Nephron (organoid): ENCODE measurements around the gene CAMK1G.

ENCODE experiments used
- H3K27ac Mint-ChIP-seq, 3 experiments: 2 replicates each; pipeline ENCODE4 v1.8.0; 2020; ENCODE audit warnings: mixed read lengths in 3 of 3, mild to moderate bottlenecking in 2 of 3, moderate library complexity in 1 of 3
- H3K27me3 Mint-ChIP-seq: 2 replicates; pipeline ENCODE4 v1.8.0; 2021; ENCODE audit warnings: low read depth, mild to moderate bottlenecking, moderate library complexity, mixed read lengths
- H3K36me3 Mint-ChIP-seq: 2 replicates; pipeline ENCODE4 v1.8.0; 2020; ENCODE audit warnings: low read depth, mixed read lengths
- H3K4me1 Mint-ChIP-seq: 2 replicates; pipeline ENCODE4 v1.8.0; 2020; ENCODE audit warnings: mixed read lengths
- H3K4me3 Mint-ChIP-seq, 3 experiments: 2 replicates each; pipeline ENCODE4 v1.8.0; 2020; ENCODE audit warnings: mild to moderate bottlenecking in 3 of 3, mixed read lengths in 3 of 3, moderate library complexity in 2 of 3
- H3K9me3 Mint-ChIP-seq: 2 replicates; pipeline ENCODE4 v1.8.0; 2020; ENCODE audit warnings: mixed read lengths
- TF ChIP-seq, protein P1 (sequence below), 3 experiments: fragments of 200-600 bp; sonication (generic); IDR thresholded peaks; one replicate each; pipeline ENCODE4 v1.5.0; 2021; ENCODE audit warnings: antibody characterized with exemption in 3 of 3; ENCODE audit not compliant: unreplicated experiment in 3 of 3

Gene CAMK1G

DNA sequence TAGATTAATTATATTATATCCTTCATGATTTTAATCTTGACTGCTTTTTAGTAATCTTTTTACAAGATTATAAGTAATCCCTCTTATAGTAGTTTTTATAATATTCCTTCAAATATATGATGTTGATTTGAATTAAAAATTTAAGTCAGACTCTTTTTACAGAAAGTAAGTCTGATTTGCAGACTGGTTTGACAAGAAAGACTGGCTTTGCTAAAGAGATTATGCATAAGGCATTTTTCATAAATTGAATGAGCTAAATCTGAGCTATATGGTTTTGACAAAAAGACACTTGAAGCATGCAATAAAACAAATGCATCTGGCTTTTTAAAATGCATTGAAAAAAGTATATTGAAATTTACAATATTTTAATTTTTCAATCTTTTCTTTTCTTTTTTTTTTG is 26.3 kb upstream of the CAMK1G start:
- Mint-ChIP-seq H3K4me3 (no peak overlapping the region), H3K27ac (no peak overlapping the region), H3K4me1 (peaks cover 13% of the 10 kb centered on the region), H3K36me3 (no peaks in the 10 kb centered on the region), H3K27me3 (peaks cover 14% of the 10 kb centered on the region), H3K9me3 (no peaks in the 10 kb centered on the region)
- TF ChIP-seq, protein P1, sequence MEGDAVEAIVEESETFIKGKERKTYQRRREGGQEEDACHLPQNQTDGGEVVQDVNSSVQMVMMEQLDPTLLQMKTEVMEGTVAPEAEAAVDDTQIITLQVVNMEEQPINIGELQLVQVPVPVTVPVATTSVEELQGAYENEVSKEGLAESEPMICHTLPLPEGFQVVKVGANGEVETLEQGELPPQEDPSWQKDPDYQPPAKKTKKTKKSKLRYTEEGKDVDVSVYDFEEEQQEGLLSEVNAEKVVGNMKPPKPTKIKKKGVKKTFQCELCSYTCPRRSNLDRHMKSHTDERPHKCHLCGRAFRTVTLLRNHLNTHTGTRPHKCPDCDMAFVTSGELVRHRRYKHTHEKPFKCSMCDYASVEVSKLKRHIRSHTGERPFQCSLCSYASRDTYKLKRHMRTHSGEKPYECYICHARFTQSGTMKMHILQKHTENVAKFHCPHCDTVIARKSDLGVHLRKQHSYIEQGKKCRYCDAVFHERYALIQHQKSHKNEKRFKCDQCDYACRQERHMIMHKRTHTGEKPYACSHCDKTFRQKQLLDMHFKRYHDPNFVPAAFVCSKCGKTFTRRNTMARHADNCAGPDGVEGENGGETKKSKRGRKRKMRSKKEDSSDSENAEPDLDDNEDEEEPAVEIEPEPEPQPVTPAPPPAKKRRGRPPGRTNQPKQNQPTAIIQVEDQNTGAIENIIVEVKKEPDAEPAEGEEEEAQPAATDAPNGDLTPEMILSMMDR (IDR thresholded peaks at IDR 0.05; ENCODE audit: unreplicated experiment in 3 of 3): no peak

DNA sequence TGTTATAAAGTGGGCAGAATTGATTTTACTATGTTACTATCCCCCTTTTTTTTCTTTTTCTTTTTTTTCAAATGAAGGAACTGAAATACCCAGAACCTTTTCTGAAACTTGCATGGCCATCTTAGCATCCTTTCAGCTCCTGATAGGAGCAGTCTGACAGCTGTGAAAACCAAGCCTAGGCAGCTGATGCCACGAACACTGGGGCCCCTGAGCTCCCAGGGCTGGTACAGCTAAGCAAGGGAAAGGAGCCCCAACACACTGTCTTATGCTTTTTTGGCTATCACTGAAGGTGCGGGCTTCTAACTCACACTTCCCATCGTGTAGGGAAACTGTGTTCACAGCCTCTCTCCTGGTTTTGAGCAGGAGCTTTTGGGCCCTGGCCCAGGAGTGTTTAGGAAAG is 23.0 kb upstream of the CAMK1G start:
- H3K9me3 Mint-ChIP-seq: no peaks in the 10 kb centered on the region
- H3K36me3 Mint-ChIP-seq: no peaks in the 10 kb centered on the region
- H3K27me3 Mint-ChIP-seq: peaks cover 14% of the 10 kb centered on the region
- TF ChIP-seq, protein P1 (IDR thresholded peaks at IDR 0.05; ENCODE audit: unreplicated experiment in 3 of 3): no peak
- no peak overlapping the region for H3K4me3 Mint-ChIP-seq
- peaks cover 18% of the 10 kb centered on the region for H3K4me1 Mint-ChIP-seq
- peak overlapping the region in 1 of 3 experiments; percentile 2 for H3K27ac Mint-ChIP-seq

- H3K4me1 Mint-ChIP-seq: peaks cover 20% of the 10 kb centered on the region
- no peak overlapping the region for H3K4me3 Mint-ChIP-seq
- peaks cover 19% of the 10 kb centered on the region for H3K27me3 Mint-ChIP-seq
- H3K36me3 Mint-ChIP-seq: no peaks in the 10 kb centered on the region
- no peaks in the 10 kb centered on the region for H3K9me3 Mint-ChIP-seq
- TF ChIP-seq, protein P1 (IDR thresholded peaks at IDR 0.05; ENCODE audit: unreplicated experiment in 3 of 3): no peak
- peak overlapping the region in 1 of 3 experiments; percentile 2 for H3K27ac Mint-ChIP-seq
These were observed 22.6 kb upstream of the CAMK1G start for GRCh38 chr1:209560952-209561351.

DNA sequence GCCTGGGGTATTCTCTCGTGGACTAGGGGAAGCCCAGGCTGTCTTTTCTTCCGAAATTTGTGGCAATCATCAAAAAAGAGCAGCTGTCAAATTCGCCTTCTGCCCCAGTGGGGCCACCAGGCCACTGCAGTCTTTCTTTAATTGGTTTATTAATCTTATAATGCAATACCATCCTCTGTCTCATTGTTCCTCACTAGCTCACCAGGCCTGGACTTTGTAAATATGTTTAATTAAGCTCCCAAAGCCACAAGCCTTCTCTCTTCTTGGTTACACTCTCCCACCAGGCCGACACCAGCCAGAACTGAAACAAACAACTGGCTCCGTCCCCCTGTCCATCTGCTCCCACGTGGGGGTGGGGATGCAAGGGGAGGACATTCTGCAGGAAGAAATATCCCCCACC is 22.0 kb upstream of the CAMK1G start:
- H3K4me1 Mint-ChIP-seq: peaks cover 24% of the 10 kb centered on the region
- H3K27ac Mint-ChIP-seq: no peak overlapping the region
- peaks cover 18% of the 10 kb centered on the region for H3K27me3 Mint-ChIP-seq
- H3K36me3 Mint-ChIP-seq: no peaks in the 10 kb centered on the region
- TF ChIP-seq, protein P1 (IDR thresholded peaks at IDR 0.05; ENCODE audit: unreplicated experiment in 3 of 3): no peak
- no peak overlapping the region for H3K4me3 Mint-ChIP-seq
- H3K9me3 Mint-ChIP-seq: no peaks in the 10 kb centered on the region

GRCh38 chr1:209564849-209565248 is 18.7 kb upstream of the CAMK1G start:
- TF ChIP-seq, protein P1 (IDR thresholded peaks at IDR 0.05; ENCODE audit: unreplicated experiment in 3 of 3): no peak
- Mint-ChIP-seq H3K36me3 (no peaks in the 10 kb centered on the region), H3K9me3 (no peaks in the 10 kb centered on the region), H3K4me3 (no peak overlapping the region), H3K27me3 (peaks cover 25% of the 10 kb centered on the region), H3K4me1 (peaks cover 27% of the 10 kb centered on the region), H3K27ac (no peak overlapping the region)
